Measurements from ENCODE around the gene REV3L.
A peak's percentile ranks its signal among the peaks of the same experiment; 100 is the strongest.
"Not testable (repeated sequence)": the region's sequence is repeated elsewhere in the genome, so short reads cannot be mapped to it uniquely, and the experiment has no call there.

REV3L gene

GRCh38 chr6:111277819-111278218 lies 205.2 kb downstream of the REV3L start:
- no peak overlapping the region for H3K4me3 ChIP-seq (ENCODE audit: low read depth, low read length)
- DNase-seq (ENCODE audit: low read depth) = no peak

- no peak overlapping the region for H3K4me3 ChIP-seq (ENCODE audit: low read depth, low read length)
- no peak for DNase-seq (ENCODE audit: low read depth)
These were observed 206.3 kb downstream of the REV3L start for GRCh38 chr6:111276736-111277135.

GRCh38 chr6:111276335-111276734 lies 206.7 kb downstream of the REV3L start:
- no peak overlapping the region for H3K4me3 ChIP-seq (ENCODE audit: low read depth, low read length)
- no peak for DNase-seq (ENCODE audit: low read depth)

GRCh38 chr6:111274593-111275217 lies 208.3 kb downstream of the REV3L start:
- no peak overlapping the region for H3K4me3 ChIP-seq (ENCODE audit: low read depth, low read length)
- DNase-seq (ENCODE audit: low read depth) = no peak

- H3K4me3 ChIP-seq (ENCODE audit: low read depth, low read length) = no peak overlapping the region
- no peak for DNase-seq (ENCODE audit: low read depth)
These were observed 212.9 kb downstream of the REV3L start for GRCh38 chr6:111270121-111270520.

- H3K4me3 ChIP-seq (ENCODE audit: low read depth, low read length) = no peak overlapping the region
- no peak for DNase-seq (ENCODE audit: low read depth)
These were observed 213.5 kb downstream of the REV3L start for GRCh38 chr6:111269401-111269970.

GRCh38 chr6:111267764-111268333 lies 215.2 kb downstream of the REV3L start:
- DNase-seq (ENCODE audit: low read depth) = no peak
- no peak overlapping the region for H3K4me3 ChIP-seq (ENCODE audit: low read depth, low read length)

GRCh38 chr6:111266276-111266675 lies 216.7 kb downstream of the REV3L start:
- no peak for DNase-seq (ENCODE audit: low read depth)
- H3K4me3 ChIP-seq (ENCODE audit: low read depth, low read length) = no peak overlapping the region

GRCh38 chr6:111265842-111266241 lies 217.2 kb downstream of the REV3L start:
- no peak overlapping the region for H3K4me3 ChIP-seq (ENCODE audit: low read depth, low read length)
- no peak for DNase-seq (ENCODE audit: low read depth)

GRCh38 chr6:111263837-111264236 lies 219.2 kb downstream of the REV3L start:
- peak; percentile 35 for DNase-seq (ENCODE audit: low read depth)
- no peak overlapping the region for H3K4me3 ChIP-seq (ENCODE audit: low read depth, low read length)

GRCh38 chr6:111260570-111261298 lies 222.3 kb downstream of the REV3L start:
- no peak for DNase-seq (ENCODE audit: low read depth)
- H3K4me3 ChIP-seq (ENCODE audit: low read depth, low read length) = peak overlapping the region; percentile 23

GRCh38 chr6:111259089-111259831 lies 223.8 kb downstream of the REV3L start:
- DNase-seq (ENCODE audit: low read depth) = peak; percentile 96

GRCh38 chr6:111258615-111259088 lies 224.4 kb downstream of the REV3L start:
- peak overlapping the region; percentile 26 for H3K4me3 ChIP-seq (ENCODE audit: low read depth, low read length)
- DNase-seq (ENCODE audit: low read depth) = no peak

More at GRCh38 chr6:111259089-111259831, 223.8 kb downstream of the REV3L start:
- H3K4me3 ChIP-seq (ENCODE audit: low read depth, low read length) = peak overlapping the region; percentile 83

- DNase-seq (ENCODE audit: low read depth) = no peak
These were observed 225.0 kb downstream of the REV3L start for GRCh38 chr6:111258010-111258409.

GRCh38 chr6:111256646-111257045 lies 226.4 kb downstream of the REV3L start:
- DNase-seq (ENCODE audit: low read depth) = no peak
- H3K4me3 ChIP-seq (ENCODE audit: low read depth, low read length) = no peak overlapping the region

More at GRCh38 chr6:111258010-111258409, 225.0 kb downstream of the REV3L start:
- H3K4me3 ChIP-seq (ENCODE audit: low read depth, low read length) = no peak overlapping the region

GRCh38 chr6:111255838-111256237 lies 227.2 kb downstream of the REV3L start:
- DNase-seq (ENCODE audit: low read depth); H3K4me3 ChIP-seq (ENCODE audit: low read depth, low read length): not testable (repeated sequence)

GRCh38 chr6:111254779-111255166 lies 228.2 kb downstream of the REV3L start:
- DNase-seq (ENCODE audit: low read depth) = no peak
- no peak overlapping the region for H3K4me3 ChIP-seq (ENCODE audit: low read depth, low read length)

GRCh38 chr6:111254004-111254778 lies 228.8 kb downstream of the REV3L start:
- no peak for DNase-seq (ENCODE audit: low read depth)
- H3K4me3 ChIP-seq (ENCODE audit: low read depth, low read length) = no peak overlapping the region

- no peak for DNase-seq (ENCODE audit: low read depth)
- no peak overlapping the region for H3K4me3 ChIP-seq (ENCODE audit: low read depth, low read length)
These were observed 230.3 kb downstream of the REV3L start for GRCh38 chr6:111252726-111253125.
